ENCODE measurements around the gene PTGES3. TPM values are rescaled to one million over a fixed set of nuclear protein-coding genes. Genes with fewer than 3 reads are reported as not detected.

PTGES3 gene
- total and polyA plus RNA-seq, 2 of the 8 experiments (the other 6 are each of a cell fraction or from before 2014, with no cell fraction given) = 111 to 464 TPM

GRCh38 chr12:56720731-56721151 lies 32.7 kb upstream of the PTGES3 start:
- FAIRE-seq (no peak), DNase-seq (ENCODE audit: low read depth in 1 of 2, low spot score in 2 of 2) (no peak)
- no peak overlapping the region for H2AK5ac ChIP-seq (ENCODE audit: low read depth, low read length)
- H2BK20ac ChIP-seq (ENCODE audit: low read length) = no peak overlapping the region
- no peak overlapping the region for H2BK15ac ChIP-seq (ENCODE audit: low read length)
- no peak overlapping the region for H2AFZ ChIP-seq (ENCODE audit: low read length)
- no peak overlapping the region for H4K8ac ChIP-seq (ENCODE audit: extremely low read depth, insufficient read depth, low read length)
- H3K4me2 ChIP-seq (ENCODE audit: insufficient read depth in 1 of 2, low read depth in 2 of 2, low read length in 2 of 2) = peak overlapping the region; percentile 74 to 96; a peak in 3 of 4 replicates
- H3K4me1 ChIP-seq (replicated peaks in 1 of 4; ENCODE audit: control insufficient read depth in 3 of 4, insufficient read depth in 4 of 4, low read length in 3 of 4) = peaks cover 13 to 38% (median 23%) of the 10 kb centered on the region in 4 experiments
- no peak overlapping the region for H3K56ac ChIP-seq (replicated peaks; ENCODE audit: insufficient read length, low read depth, low read length)
- TF ChIP-seq TEAD4 (IDR thresholded peaks at IDR 0.05; ENCODE audit: low read depth, low read length) (no peak), RAD21 (IDR thresholded peaks at IDR 0.05 in 1 of 2, conservative IDR thresholded peaks at IDR 0.05 in 1 of 2; ENCODE audit: low read depth in 2 of 2, low read length in 2 of 2) (no peak), CREB1 (IDR thresholded peaks at IDR 0.05) (no peak), EGR1 (IDR thresholded peaks at IDR 0.05; ENCODE audit: borderline replicate concordance, low read depth, low read length) (no peak), POU5F1 (IDR thresholded peaks at IDR 0.05; ENCODE audit: low read depth, low read length) (no peak), CHD2 (IDR thresholded peaks at IDR 0.05; ENCODE audit: low read length) (no peak), ZNF274 (IDR thresholded peaks at IDR 0.05; ENCODE audit: borderline replicate concordance, extremely low read depth, low read length) (no peak), CBX8 (IDR thresholded peaks at IDR 0.05; ENCODE audit: borderline replicate concordance, low read depth, low read length) (no peak), JUND (IDR thresholded peaks at IDR 0.05; ENCODE audit: low read length) (no peak), POLR2A (IDR thresholded peaks at IDR 0.05; ENCODE audit: control extremely low read depth in 1 of 2, low read depth in 2 of 2, low read length in 2 of 2) (0 out of 3 replicates have a peak, but pooled peaks of 1 of the 2 experiments have one; percentile 5), USF2 (IDR thresholded peaks at IDR 0.05; ENCODE audit: low read length) (no peak), KDM5A (IDR thresholded peaks at IDR 0.05; ENCODE audit: low read length) (no peak), POLR2AphosphoS5 (IDR thresholded peaks at IDR 0.05; ENCODE audit: low read depth, low read length) (peak; percentile 36; the same call in 1 of the 2 replicates)
- WGBS, 2 experiments (ENCODE audit: extremely low coverage in 1 of 2, insufficient coverage in 1 of 2, insufficient read length in 1 of 2, insufficient replicate concordance in 2 of 2, low coverage in 1 of 2, low lambda C conversion rate in 2 of 2, missing lambda C conversion rate in 1 of 2) = 89% methylated on average over 1 of the region's 1 CpG; no CpG with 5 or more reads in 1 of the 2 experiments
- H3K9ac ChIP-seq (replicated peaks in 1 of 4; ENCODE audit: extremely low read depth in 1 of 4, low read depth in 3 of 4, low read length in 3 of 4) = no peak overlapping the region; a peak in 1 of 7 replicates
- H3K27me3 ChIP-seq (replicated peaks in 1 of 4; ENCODE audit: control insufficient read depth in 3 of 4, extremely low read depth in 1 of 4, insufficient read depth in 3 of 4, low read length in 3 of 4) = no peaks in the 10 kb centered on the region
- ChIA-PET POLR2A (ENCODE audit: partially characterized antibody) (interaction anchor here (1.3 to 52.4 kb wide), 6 partner anchors 16 to 101 kb away, joined by 3 to 1406 read pairs (median 6); partner anchors contain the start of genes BAZ2A, NACA, PRIM1 and PTGES3), CTCF (ENCODE audit: partially characterized antibody) (interaction anchor here (0.6 to 1.4 kb wide), 3 partner anchors 9 to 370 kb away, joined by 3 to 4 read pairs (median 3); no protein-coding TSS in a partner anchor)
- H3K79me1 ChIP-seq (ENCODE audit: low read depth, low read length) = peaks cover 28% of the 10 kb centered on the region
- H3K14ac ChIP-seq (ENCODE audit: insufficient read length) = no peak overlapping the region
- peak overlapping the region; percentile 13; the same call in 1 of the 2 replicates for H2BK5ac ChIP-seq (ENCODE audit: low read depth, low read length)
- H3K23ac ChIP-seq (ENCODE audit: insufficient read length) = no peak overlapping the region
- no peak overlapping the region for H3K27ac ChIP-seq (ENCODE audit: low read depth, low read length)
- peaks cover 40 to 45% of the 10 kb centered on the region in 2 experiments for H4K20me1 ChIP-seq (replicated peaks in 1 of 2; ENCODE audit: control insufficient read depth in 1 of 2, insufficient read depth in 2 of 2, low read length in 2 of 2)
- no peak overlapping the region for H4K5ac ChIP-seq (ENCODE audit: insufficient read length, low read depth, low read length)
- no peak overlapping the region for H3K18ac ChIP-seq (ENCODE audit: extremely low read depth, low read length)
- peaks cover 51 to 83% of the 10 kb centered on the region in 2 experiments for H3K79me2 ChIP-seq (ENCODE audit: control insufficient read depth in 1 of 2, insufficient read depth in 2 of 2, low read length in 2 of 2)
- no peak overlapping the region for H3K4ac ChIP-seq (replicated peaks; ENCODE audit: insufficient read length, low read depth, low read length)
- H4K91ac ChIP-seq (replicated peaks; ENCODE audit: insufficient read length, low read length) = no peak overlapping the region
- H3K36me3 ChIP-seq (ENCODE audit: control insufficient read depth in 2 of 4, insufficient read depth in 4 of 4, low read length in 3 of 4) = peaks cover 5 to 60% (median 26%) of the 10 kb centered on the region in 4 experiments; a peak in 5 of 8 replicates
- H2BK120ac ChIP-seq (replicated peaks; ENCODE audit: low read depth, low read length) = no peak overlapping the region
- no peaks in the 10 kb centered on the region for H3K9me3 ChIP-seq (ENCODE audit: insufficient read depth in 2 of 2, low read depth in 1 of 2, low read length in 1 of 2)
- peak overlapping the region in 2 of 4 experiments; percentile 11 to 75; a peak in 1 of 8 replicates for H3K4me3 ChIP-seq (ENCODE audit: extremely low read depth in 1 of 4, insufficient read depth in 2 of 4, low read depth in 3 of 4, low read length in 4 of 4)
- H3K23me2 ChIP-seq (ENCODE audit: low read depth, low read length) = no peaks in the 10 kb centered on the region; the same call in none of the 2 replicates
- H2BK12ac ChIP-seq (ENCODE audit: low read depth, low read length) = no peak overlapping the region
